GM12878 (cell line): Measurements from ENCODE around the gene NIP7. TPM values are rescaled to one million over a fixed set of nuclear protein-coding genes. Genes with fewer than 3 reads are reported as not detected.

Experiments used
- BHLHE40 ChIP-seq, 2 experiments: fragments of 450-650 bp in 1 of 2; IDR thresholded peaks; 2 replicates each; pipeline ENCODE4 v1.6.1; 2011 to 2017; ENCODE audit warnings: low read depth in 2 of 2, borderline replicate concordance in 1 of 2, improper control_type of control experiment in 1 of 2, low read length in 1 of 2, mild to moderate bottlenecking in 1 of 2
- EP300 ChIP-seq, 2 experiments: fragments of 150-350 bp in 1 of 2; IDR thresholded peaks; 2 replicates each; pipeline ENCODE4 v1.6.1; 2011 to 2012; ENCODE audit warnings: low read depth in 2 of 2, low read length in 2 of 2, borderline replicate concordance in 1 of 2, improper control_type of control experiment in 1 of 2, inconsistent platforms in 1 of 2; ENCODE audit not compliant: control insufficient read depth in 1 of 2
- ESRRA ChIP-seq: IDR thresholded peaks from 2 replicates; pipeline ENCODE4 v1.6.1; 2012; ENCODE audit warnings: mild to moderate bottlenecking, low read length, improper control_type of control experiment
- FOXM1 ChIP-seq: IDR thresholded peaks from 2 replicates; pipeline ENCODE4 v1.6.1; 2012; ENCODE audit warnings: low read depth, mild to moderate bottlenecking, inconsistent platforms, low read length, moderate library complexity
- KDM1A ChIP-seq: fragments of 200-600 bp; sonication (generic); IDR thresholded peaks from 2 replicates; pipeline ENCODE4 v1.6.1; 2016; ENCODE audit warnings: borderline replicate concordance
- NR2F1 ChIP-seq: fragments of 450-650 bp; conservative IDR thresholded peaks from 2 replicates; pipeline ENCODE4 v1.6.1; 2017; ENCODE audit warnings: mild to moderate bottlenecking
- POU2F2 ChIP-seq: IDR thresholded peaks from 3 replicates; pipeline ENCODE4 v1.6.1; 2011; ENCODE audit warnings: low read depth, mild to moderate bottlenecking, low read length, borderline replicate concordance
- RAD21 ChIP-seq: IDR thresholded peaks from 2 replicates; pipeline ENCODE4 v1.6.1; 2011; ENCODE audit warnings: mild to moderate bottlenecking, low read depth, low read length, moderate library complexity; ENCODE audit not compliant: insufficient read depth
- RAD51 ChIP-seq: fragments of 450-650 bp; IDR thresholded peaks from 2 replicates; pipeline ENCODE4 v1.6.1; 2016; ENCODE audit warnings: moderate library complexity, mild to moderate bottlenecking, inconsistent platforms
- RB1 ChIP-seq: fragments of 450-650 bp; formaldehyde crosslinking; IDR thresholded peaks from 2 replicates; pipeline ENCODE4 v1.6.1; 2017; ENCODE audit warnings: mild to moderate bottlenecking, borderline replicate concordance
- RBBP5 ChIP-seq: fragments of 200-600 bp; sonication (generic); conservative IDR thresholded peaks from 2 replicates; pipeline ENCODE4 v1.6.1; 2016
- SP1 ChIP-seq: IDR thresholded peaks from one replicate; pipeline ENCODE4 v1.6.1; 2011; ENCODE audit warnings: low read depth, low read length
- SPI1 ChIP-seq: IDR thresholded peaks from 2 replicates; pipeline ENCODE4 v1.6.1; 2011; ENCODE audit warnings: low read depth, mild to moderate bottlenecking, low read length, moderate library complexity, borderline replicate concordance; ENCODE audit not compliant: insufficient read depth
- SUZ12 ChIP-seq: fragments of 200-600 bp; sonication (generic); IDR thresholded peaks from one replicate; pipeline ENCODE4 v1.6.1; 2018; ENCODE audit warnings: antibody characterized with exemption, mild to moderate bottlenecking; ENCODE audit not compliant: unreplicated experiment
- YBX1 ChIP-seq: fragments of 450-650 bp; IDR thresholded peaks from 2 replicates; pipeline ENCODE4 v1.6.1; 2016; ENCODE audit warnings: antibody characterized with exemption
- ZNF384 ChIP-seq: IDR thresholded peaks from 2 replicates; pipeline ENCODE4 v1.6.1; 2012; ENCODE audit warnings: low read depth, mild to moderate bottlenecking, low read length, improper control_type of control experiment, borderline replicate concordance
- polyA plus RNA-seq, 11 experiments: library from polyadenylated mRNA; depleted of rRNA in 4 of 11; unstranded in 6 of 11; stranded (reverse) in 5 of 11; fragments of >200 nt; fragmentation: Nextera tagmentation in 4 of 11; fragmentation: Illumina TruSeq in 1 of 11; extraction: Ambion mirVana in 4 of 11; extraction: Trizol in 1 of 11; gene quantifications; 1 replicate in 1 of 11; 2 replicates in 10 of 11; pipeline versions ENCODE4 v1.2.1 to v1.2.3, GENCODE V29; 2011 to 2016; ENCODE audit warnings: inconsistent platforms in 2 of 11, missing spikeins in 2 of 11, low read depth in 1 of 11
- total RNA-seq, 4 experiments: library from RNA; depleted of rRNA in 3 of 4; stranded (reverse); fragments of >200 nt in 3 of 4; fragmentation: Illumina TruSeq in 1 of 4; extraction: Trizol in 1 of 4; gene quantifications; 2 replicates each; pipeline versions ENCODE4 v1.2.1 to v1.2.3, GENCODE V29; 2013 to 2021
- TF ChIP-seq, protein P1 (sequence below): IDR thresholded peaks from 2 replicates; pipeline ENCODE4 v1.6.1; 2011; ENCODE audit warnings: borderline replicate concordance, low read depth, mild to moderate bottlenecking, moderate library complexity, mixed read lengths, low read length; ENCODE audit not compliant: insufficient read depth; ENCODE audit errors: extremely low read length
- TF ChIP-seq, protein P2 (sequence below): IDR thresholded peaks from 2 replicates; pipeline ENCODE4 v1.6.1; 2012; ENCODE audit warnings: mild to moderate bottlenecking, low read depth, low read length
- TF ChIP-seq, protein P3 (sequence below): fragments of 450-650 bp; IDR thresholded peaks from 2 replicates; pipeline ENCODE4 v1.6.1; 2017; ENCODE audit warnings: antibody characterized with exemption, mild to moderate bottlenecking, moderate library complexity

NIP7 gene
- total and polyA plus RNA-seq, 10 of the 15 experiments (the other 5 are each of a cell fraction or from before 2014, with no cell fraction given), result 18.8 to 62.9 (median 56.7) TPM

DNA sequence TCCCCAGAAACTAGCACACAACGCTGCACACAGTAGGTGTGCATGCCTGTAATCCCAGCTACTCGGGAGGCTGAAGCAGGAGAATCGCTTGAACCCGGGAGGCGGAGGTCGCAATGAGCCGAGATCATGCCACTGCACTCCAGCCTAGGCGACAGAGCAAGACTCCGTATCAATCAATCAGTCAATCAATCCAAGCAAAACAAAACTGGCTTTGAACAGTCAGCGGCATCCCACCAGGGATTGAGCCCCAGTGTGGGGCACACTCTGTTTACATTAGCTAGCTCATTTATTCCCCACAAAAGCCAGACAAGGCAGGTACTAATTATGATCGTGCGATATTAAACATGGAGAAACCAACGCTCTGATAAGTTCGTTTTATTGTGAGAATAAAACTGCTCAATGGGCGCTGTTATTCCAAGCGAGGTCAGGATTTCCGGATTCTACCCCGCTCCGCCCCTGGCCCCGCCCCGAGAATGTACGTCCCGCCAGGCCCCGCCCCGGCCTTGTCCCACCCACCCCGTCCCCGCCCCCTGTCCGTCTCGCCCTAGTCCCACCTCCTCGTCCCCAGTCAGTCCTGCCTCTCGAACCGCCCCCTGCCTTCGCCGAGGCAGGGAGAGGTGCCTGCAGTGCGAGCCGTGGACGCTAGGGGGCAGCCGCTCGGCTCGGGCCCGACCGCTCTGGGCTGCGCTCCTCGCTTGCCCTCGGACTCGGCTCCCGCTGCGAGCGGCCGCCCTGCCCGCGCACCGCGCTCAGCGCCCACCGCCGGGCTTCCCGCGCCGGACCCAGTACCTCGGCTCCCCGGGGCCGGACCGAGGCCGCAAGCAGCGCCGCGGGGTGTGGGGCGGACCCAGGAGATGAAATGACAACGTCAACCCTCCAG is 28.7 kb upstream of the NIP7 start, which contains the start of gene VPS4A (continued):
- TF ChIP-seq RB1 (peak; percentile 94; the same call in 1 of the 2 replicates), RBBP5 (no peak), ESRRA (no peak), SUZ12 (no peak), FOXM1 (no peak), NR2F1 (peak; percentile 82), SP1 (peak; percentile 67), EP300 (IDR thresholded peaks at IDR 0.05; ENCODE audit: borderline replicate concordance in 1 of 2, control insufficient read depth in 1 of 2, low read depth in 2 of 2, low read length in 2 of 2) (no peak), YBX1 (no peak), KDM1A (no peak), POU2F2 (0 out of 3 replicates have a peak, but pooled peaks have one; percentile 16), ZNF384 (no peak), BHLHE40 (IDR thresholded peaks at IDR 0.05; ENCODE audit: borderline replicate concordance in 1 of 2, low read depth in 2 of 2, low read length in 1 of 2) (peak; percentile 32 to 63; a peak in 3 of 4 replicates), RAD51 (no peak), SPI1 (no peak), RAD21 (peak; percentile 38)
- TF ChIP-seq, protein P1, sequence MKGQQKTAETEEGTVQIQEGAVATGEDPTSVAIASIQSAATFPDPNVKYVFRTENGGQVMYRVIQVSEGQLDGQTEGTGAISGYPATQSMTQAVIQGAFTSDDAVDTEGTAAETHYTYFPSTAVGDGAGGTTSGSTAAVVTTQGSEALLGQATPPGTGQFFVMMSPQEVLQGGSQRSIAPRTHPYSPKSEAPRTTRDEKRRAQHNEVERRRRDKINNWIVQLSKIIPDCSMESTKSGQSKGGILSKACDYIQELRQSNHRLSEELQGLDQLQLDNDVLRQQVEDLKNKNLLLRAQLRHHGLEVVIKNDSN, result no peak
- TF ChIP-seq, protein P2, sequence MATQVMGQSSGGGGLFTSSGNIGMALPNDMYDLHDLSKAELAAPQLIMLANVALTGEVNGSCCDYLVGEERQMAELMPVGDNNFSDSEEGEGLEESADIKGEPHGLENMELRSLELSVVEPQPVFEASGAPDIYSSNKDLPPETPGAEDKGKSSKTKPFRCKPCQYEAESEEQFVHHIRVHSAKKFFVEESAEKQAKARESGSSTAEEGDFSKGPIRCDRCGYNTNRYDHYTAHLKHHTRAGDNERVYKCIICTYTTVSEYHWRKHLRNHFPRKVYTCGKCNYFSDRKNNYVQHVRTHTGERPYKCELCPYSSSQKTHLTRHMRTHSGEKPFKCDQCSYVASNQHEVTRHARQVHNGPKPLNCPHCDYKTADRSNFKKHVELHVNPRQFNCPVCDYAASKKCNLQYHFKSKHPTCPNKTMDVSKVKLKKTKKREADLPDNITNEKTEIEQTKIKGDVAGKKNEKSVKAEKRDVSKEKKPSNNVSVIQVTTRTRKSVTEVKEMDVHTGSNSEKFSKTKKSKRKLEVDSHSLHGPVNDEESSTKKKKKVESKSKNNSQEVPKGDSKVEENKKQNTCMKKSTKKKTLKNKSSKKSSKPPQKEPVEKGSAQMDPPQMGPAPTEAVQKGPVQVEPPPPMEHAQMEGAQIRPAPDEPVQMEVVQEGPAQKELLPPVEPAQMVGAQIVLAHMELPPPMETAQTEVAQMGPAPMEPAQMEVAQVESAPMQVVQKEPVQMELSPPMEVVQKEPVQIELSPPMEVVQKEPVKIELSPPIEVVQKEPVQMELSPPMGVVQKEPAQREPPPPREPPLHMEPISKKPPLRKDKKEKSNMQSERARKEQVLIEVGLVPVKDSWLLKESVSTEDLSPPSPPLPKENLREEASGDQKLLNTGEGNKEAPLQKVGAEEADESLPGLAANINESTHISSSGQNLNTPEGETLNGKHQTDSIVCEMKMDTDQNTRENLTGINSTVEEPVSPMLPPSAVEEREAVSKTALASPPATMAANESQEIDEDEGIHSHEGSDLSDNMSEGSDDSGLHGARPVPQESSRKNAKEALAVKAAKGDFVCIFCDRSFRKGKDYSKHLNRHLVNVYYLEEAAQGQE, result no peak
- TF ChIP-seq, protein P3, sequence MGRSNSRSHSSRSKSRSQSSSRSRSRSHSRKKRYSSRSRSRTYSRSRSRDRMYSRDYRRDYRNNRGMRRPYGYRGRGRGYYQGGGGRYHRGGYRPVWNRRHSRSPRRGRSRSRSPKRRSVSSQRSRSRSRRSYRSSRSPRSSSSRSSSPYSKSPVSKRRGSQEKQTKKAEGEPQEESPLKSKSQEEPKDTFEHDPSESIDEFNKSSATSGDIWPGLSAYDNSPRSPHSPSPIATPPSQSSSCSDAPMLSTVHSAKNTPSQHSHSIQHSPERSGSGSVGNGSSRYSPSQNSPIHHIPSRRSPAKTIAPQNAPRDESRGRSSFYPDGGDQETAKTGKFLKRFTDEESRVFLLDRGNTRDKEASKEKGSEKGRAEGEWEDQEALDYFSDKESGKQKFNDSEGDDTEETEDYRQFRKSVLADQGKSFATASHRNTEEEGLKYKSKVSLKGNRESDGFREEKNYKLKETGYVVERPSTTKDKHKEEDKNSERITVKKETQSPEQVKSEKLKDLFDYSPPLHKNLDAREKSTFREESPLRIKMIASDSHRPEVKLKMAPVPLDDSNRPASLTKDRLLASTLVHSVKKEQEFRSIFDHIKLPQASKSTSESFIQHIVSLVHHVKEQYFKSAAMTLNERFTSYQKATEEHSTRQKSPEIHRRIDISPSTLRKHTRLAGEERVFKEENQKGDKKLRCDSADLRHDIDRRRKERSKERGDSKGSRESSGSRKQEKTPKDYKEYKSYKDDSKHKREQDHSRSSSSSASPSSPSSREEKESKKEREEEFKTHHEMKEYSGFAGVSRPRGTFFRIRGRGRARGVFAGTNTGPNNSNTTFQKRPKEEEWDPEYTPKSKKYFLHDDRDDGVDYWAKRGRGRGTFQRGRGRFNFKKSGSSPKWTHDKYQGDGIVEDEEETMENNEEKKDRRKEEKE, result 0 out of 2 replicates have a peak, but pooled peaks have one; percentile 51
